HepG2 (cell line): ENCODE results near the gene UBE2Q2. TPM values are rescaled to one million over a fixed set of nuclear protein-coding genes. Genes with fewer than 3 reads are reported as not detected.

Source experiments
- ARID2 ChIP-seq: sonication (generic); formaldehyde crosslinking; IDR thresholded peaks from 2 replicates; pipeline ENCODE4 v1.8.1; 2022; ENCODE audit warnings: mild to moderate bottlenecking, missing genetic modification reagents, borderline replicate concordance
- ATRX ChIP-seq: sonication (generic); formaldehyde crosslinking; IDR thresholded peaks from 2 replicates; pipeline ENCODE4 v1.4.0; 2020; ENCODE audit warnings: missing genetic modification reagents, borderline replicate concordance
- CENPT ChIP-seq: sonication (generic); formaldehyde crosslinking; IDR thresholded peaks from 2 replicates; pipeline ENCODE4 v1.8.0; 2022; ENCODE audit warnings: low read depth, mild to moderate bottlenecking, moderate library complexity, missing genetic modification reagents
- FOXA3 ChIP-seq: IDR thresholded peaks from 2 replicates; pipeline ENCODE4 v1.6.1; 2016; ENCODE audit warnings: missing genetic modification reagents, missing compliant biosample characterization
- FOXJ3 ChIP-seq: sonication (generic); formaldehyde crosslinking; IDR thresholded peaks from 2 replicates; pipeline ENCODE4 v1.4.0; 2020; ENCODE audit warnings: missing genetic modification reagents, mild to moderate bottlenecking, borderline replicate concordance
- GABPA ChIP-seq, 2 experiments: IDR thresholded peaks; 2 replicates each; pipeline ENCODE4 v1.6.1; 2011 to 2016; ENCODE audit warnings: low read depth in 2 of 2, low read length in 1 of 2, missing biosample characterization in 1 of 2, missing genetic modification characterization in 1 of 2
- GLI4 ChIP-seq: sonication (generic); formaldehyde crosslinking; IDR thresholded peaks from 2 replicates; pipeline ENCODE4 v1.5.1; 2020; ENCODE audit warnings: missing genetic modification reagents, mild to moderate bottlenecking, moderate library complexity, borderline replicate concordance
- KMT2B ChIP-seq: IDR thresholded peaks from 2 replicates; pipeline ENCODE4 v1.6.1; 2016; ENCODE audit warnings: missing genetic modification reagents, missing compliant biosample characterization
- MEIS1 ChIP-seq: sonication (generic); formaldehyde crosslinking; IDR thresholded peaks from 2 replicates; pipeline ENCODE4 v1.9.0; 2021; ENCODE audit warnings: mild to moderate bottlenecking, missing genetic modification reagents, moderate library complexity, borderline replicate concordance
- MTA3 ChIP-seq: sonication (generic); formaldehyde crosslinking; IDR thresholded peaks from 2 replicates; pipeline ENCODE4 v1.4.0; 2020; ENCODE audit warnings: missing genetic modification reagents
- POGZ ChIP-seq: sonication (generic); formaldehyde crosslinking; IDR thresholded peaks from 2 replicates; pipeline ENCODE4 v1.4.0; 2020; ENCODE audit warnings: mild to moderate bottlenecking, missing genetic modification reagents
- PRMT3 ChIP-seq: sonication (generic); formaldehyde crosslinking; IDR thresholded peaks from 2 replicates; pipeline ENCODE4 v1.8.1; 2022; ENCODE audit warnings: low read depth, mild to moderate bottlenecking, moderate library complexity, missing genetic modification reagents, borderline replicate concordance
- RARA ChIP-seq: IDR thresholded peaks from 2 replicates; pipeline ENCODE4 v1.6.1; 2016; ENCODE audit warnings: missing genetic modification reagents, missing compliant biosample characterization
- TSC22D2 ChIP-seq: sonication (generic); formaldehyde crosslinking; IDR thresholded peaks from 2 replicates; pipeline ENCODE4 v1.5.1; 2020; ENCODE audit warnings: missing genetic modification reagents, mild to moderate bottlenecking, borderline replicate concordance
- ZNF224 ChIP-seq: sonication (generic); formaldehyde crosslinking; IDR thresholded peaks from 2 replicates; pipeline ENCODE4 v1.5.0; 2020; ENCODE audit warnings: mild to moderate bottlenecking, missing genetic modification reagents
- ZNF264 ChIP-seq: sonication (generic); formaldehyde crosslinking; IDR thresholded peaks from 2 replicates; pipeline ENCODE4 v1.4.0; 2020; ENCODE audit warnings: missing genetic modification reagents
- ZNF276 ChIP-seq: sonication (generic); formaldehyde crosslinking; IDR thresholded peaks from 2 replicates; pipeline ENCODE4 v1.4.0; 2020; ENCODE audit warnings: mild to moderate bottlenecking, low read depth, missing genetic modification reagents
- ZNF282 ChIP-seq: fragments of 450-650 bp; IDR thresholded peaks from 2 replicates; pipeline ENCODE4 v1.6.1; 2018; ENCODE audit not compliant: partially characterized antibody
- ZNF33B ChIP-seq: sonication (generic); formaldehyde crosslinking; IDR thresholded peaks from 2 replicates; pipeline ENCODE4 v1.5.1; 2020; ENCODE audit warnings: mild to moderate bottlenecking, missing genetic modification reagents
- ZNF350 ChIP-seq: sonication (generic); formaldehyde crosslinking; IDR thresholded peaks from 2 replicates; pipeline ENCODE4 v1.4.0; 2020; ENCODE audit warnings: mild to moderate bottlenecking, low read depth, missing genetic modification reagents, borderline replicate concordance
- ZNF382 ChIP-seq: sonication (generic); formaldehyde crosslinking; IDR thresholded peaks from 2 replicates; pipeline ENCODE4 v1.5.0; 2020; ENCODE audit warnings: missing genetic modification reagents, mild to moderate bottlenecking, borderline replicate concordance
- ZNF432 ChIP-seq: sonication (generic); formaldehyde crosslinking; IDR thresholded peaks from 2 replicates; pipeline ENCODE4 v1.5.0; 2020; ENCODE audit warnings: missing genetic modification reagents, mild to moderate bottlenecking, borderline replicate concordance
- ZSCAN29 ChIP-seq: sonication (generic); formaldehyde crosslinking; conservative IDR thresholded peaks from 2 replicates; pipeline ENCODE4 v1.4.0; 2020; ENCODE audit warnings: mild to moderate bottlenecking, missing genetic modification reagents
- polyA plus RNA-seq, 8 experiments: library from polyadenylated mRNA; depleted of rRNA in 3 of 8; stranded (reverse) in 7 of 8; unstranded in 1 of 8; fragments of >200 nt; fragmentation: Illumina TruSeq in 4 of 8; extraction: Trizol in 4 of 8; gene quantifications; 2 replicates each; pipeline versions ENCODE4 v1.2.1 to v1.2.3, GENCODE V29; 2011 to 2016; ENCODE audit warnings: low read depth in 4 of 8, missing spikeins in 1 of 8, mixed read lengths in 1 of 8; ENCODE audit not compliant: insufficient read depth in 1 of 8
- total RNA-seq, 5 experiments: library from RNA; depleted of rRNA; stranded (reverse); fragments of >200 nt; fragmentation: Illumina TruSeq; extraction: Trizol; gene quantifications; 2 replicates each; pipeline ENCODE4 v1.2.3, GENCODE V29; 2016; ENCODE audit warnings: low read depth in 1 of 5
- TF ChIP-seq, protein P1 (sequence below): sonication (generic); formaldehyde crosslinking; IDR thresholded peaks from 2 replicates; pipeline ENCODE4 v1.9.0; 2021; ENCODE audit warnings: missing genetic modification reagents, mild to moderate bottlenecking, borderline replicate concordance
- TF ChIP-seq, protein P2 (sequence below): sonication (generic); formaldehyde crosslinking; IDR thresholded peaks from 2 replicates; pipeline ENCODE4 v1.8.0; 2022; ENCODE audit warnings: mild to moderate bottlenecking, missing genetic modification reagents

Gene UBE2Q2
- total and polyA plus RNA-seq, 2 of the 13 experiments (the other 11 are each of a cell fraction or from before 2014, with no cell fraction given), result 10.6 to 20.4 TPM

- no peak for TF ChIP-seq ZNF382
- no peak for TF ChIP-seq ZSCAN29
- TF ChIP-seq ZNF282, result no peak
- no peak for TF ChIP-seq ZNF350 (CRISPR knock-in tag)
- no peak for TF ChIP-seq POGZ (CRISPR knock-in tag)
- TF ChIP-seq MTA3 (CRISPR knock-in tag), result no peak
- TF ChIP-seq ATRX (CRISPR knock-in tag), result no peak
- no peak for TF ChIP-seq ZNF33B (CRISPR knock-in tag)
- no peak for TF ChIP-seq ZNF264 (CRISPR knock-in tag)
- TF ChIP-seq FOXA3, result no peak; the same call in 1 of the 2 replicates
- no peak for TF ChIP-seq GLI4 (CRISPR knock-in tag)
- TF ChIP-seq KMT2B (CRISPR knock-in tag), result no peak
- TF ChIP-seq, protein P1, sequence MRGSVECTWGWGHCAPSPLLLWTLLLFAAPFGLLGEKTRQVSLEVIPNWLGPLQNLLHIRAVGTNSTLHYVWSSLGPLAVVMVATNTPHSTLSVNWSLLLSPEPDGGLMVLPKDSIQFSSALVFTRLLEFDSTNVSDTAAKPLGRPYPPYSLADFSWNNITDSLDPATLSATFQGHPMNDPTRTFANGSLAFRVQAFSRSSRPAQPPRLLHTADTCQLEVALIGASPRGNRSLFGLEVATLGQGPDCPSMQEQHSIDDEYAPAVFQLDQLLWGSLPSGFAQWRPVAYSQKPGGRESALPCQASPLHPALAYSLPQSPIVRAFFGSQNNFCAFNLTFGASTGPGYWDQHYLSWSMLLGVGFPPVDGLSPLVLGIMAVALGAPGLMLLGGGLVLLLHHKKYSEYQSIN, result no peak
- no peak; the same call in 1 of the 2 replicates for TF ChIP-seq MEIS1 (CRISPR knock-in tag)
- TF ChIP-seq ZNF224 (CRISPR knock-in tag), result no peak
- TF ChIP-seq FOXJ3 (CRISPR knock-in tag), result no peak
- TF ChIP-seq ZNF432 (CRISPR knock-in tag), result no peak
- TF ChIP-seq GABPA (IDR thresholded peaks at IDR 0.05; ENCODE audit: low read depth, low read length), result no peak
- TF ChIP-seq GABPA (CRISPR knock-in tag; IDR thresholded peaks at IDR 0.05; ENCODE audit: low read depth), result no peak
- no peak for TF ChIP-seq ZNF276 (CRISPR knock-in tag)
- TF ChIP-seq, protein P2, sequence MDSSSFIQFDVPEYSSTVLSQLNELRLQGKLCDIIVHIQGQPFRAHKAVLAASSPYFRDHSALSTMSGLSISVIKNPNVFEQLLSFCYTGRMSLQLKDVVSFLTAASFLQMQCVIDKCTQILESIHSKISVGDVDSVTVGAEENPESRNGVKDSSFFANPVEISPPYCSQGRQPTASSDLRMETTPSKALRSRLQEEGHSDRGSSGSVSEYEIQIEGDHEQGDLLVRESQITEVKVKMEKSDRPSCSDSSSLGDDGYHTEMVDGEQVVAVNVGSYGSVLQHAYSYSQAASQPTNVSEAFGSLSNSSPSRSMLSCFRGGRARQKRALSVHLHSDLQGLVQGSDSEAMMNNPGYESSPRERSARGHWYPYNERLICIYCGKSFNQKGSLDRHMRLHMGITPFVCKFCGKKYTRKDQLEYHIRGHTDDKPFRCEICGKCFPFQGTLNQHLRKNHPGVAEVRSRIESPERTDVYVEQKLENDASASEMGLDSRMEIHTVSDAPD (CRISPR knock-in tag), result no peak
- peak; percentile 18; the same call in 1 of the 2 replicates for TF ChIP-seq RARA (CRISPR knock-in tag)
- no peak for TF ChIP-seq TSC22D2
- TF ChIP-seq ARID2, result no peak
- TF ChIP-seq CENPT (CRISPR knock-in tag), result no peak
- TF ChIP-seq PRMT3, result peak; percentile 5; the same call in 1 of the 2 replicates
Observed at GRCh38 chr15:75842722-75843677, at the start of gene UBE2Q2 (continued).
